IPS DF 6.9 (cell line): ENCODE measurements around the gene KRT13.

Experiments
- DNase-seq: peaks from one replicate; pipeline ENCODE4 v3.0.0-alpha.2; 2013; ENCODE audit warnings: low read depth, low spot score
- H3K27ac ChIP-seq: one replicate; pipeline ENCODE4 v1.5.1; 2013; ENCODE audit warnings: low read length, control low read depth
- H3K27me3 ChIP-seq: 2 replicates; pipeline ENCODE4 v1.6.1; 2013; ENCODE audit warnings: mild to moderate bottlenecking, low read length; ENCODE audit not compliant: control insufficient read depth, insufficient read depth
- H3K36me3 ChIP-seq: 2 replicates; pipeline ENCODE4 v1.6.1; 2013; ENCODE audit warnings: low read length; ENCODE audit not compliant: control insufficient read depth, insufficient read depth
- H3K4me1 ChIP-seq: 2 replicates; pipeline ENCODE4 v1.6.1; 2013; ENCODE audit warnings: low read length; ENCODE audit not compliant: control insufficient read depth, insufficient read depth
- H3K4me3 ChIP-seq: 2 replicates; pipeline ENCODE4 v1.5.1; 2013; ENCODE audit warnings: mild to moderate bottlenecking, low read length
- H3K9me3 ChIP-seq: 2 replicates; pipeline ENCODE4 v1.6.1; 2013; ENCODE audit warnings: low read length, inconsistent platforms; ENCODE audit not compliant: control insufficient read depth, insufficient read depth
- WGBS: extraction: QIAGEN DNeasy Blood & Tissue Kit; methylation state at CpG from one replicate; pipeline ENCODE4 v1.1.7; 2013; ENCODE audit warnings: mixed read lengths, missing lambda C conversion rate; ENCODE audit not compliant: insufficient read length, insufficient coverage; 5-methylcytosine and 5-hydroxymethylcytosine counted together

The KRT13 gene

GRCh38 chr17:41451154-41451728 is 54.2 kb downstream of the KRT13 start:
- no peaks in the 10 kb centered on the region; the same call in 1 of the 2 replicates for H3K9me3 ChIP-seq
- H3K27ac ChIP-seq: no peak overlapping the region
- H3K4me1 ChIP-seq: no peaks in the 10 kb centered on the region
- H3K36me3 ChIP-seq: no peaks in the 10 kb centered on the region
- H3K4me3 ChIP-seq: no peak overlapping the region
- 100% methylated on average over 2 of the region's 2 CpGs for WGBS
- H3K27me3 ChIP-seq: no peaks in the 10 kb centered on the region
- no peak for DNase-seq
